ENCODE data around the gene FGF18. TPM values are rescaled to one million over a fixed set of nuclear protein-coding genes. Genes with fewer than 3 reads are reported as not detected.
A peak's percentile ranks its signal among the peaks of the same experiment; 100 is the strongest.

FGF18 gene
- total and polyA plus RNA-seq, 3 donors from 2014 or later, result 0.68 to 1.6 (median 0.79) TPM

GRCh38 chr5:171418316-171418981 is 998 bp upstream of the FGF18 start:
- intact Hi-C loops (cut with DNase I; ENCODE audit: low total_unique reads), result no loop called here
- H3K36me3 ChIP-seq (ENCODE audit: low read depth, missing control alignments), result no peaks in the 10 kb centered on the region
- peak; percentile 85 for DNase-seq
- TF ChIP-seq CTCF (IDR thresholded peaks at IDR 0.05), result peak; percentile 65 to 92 (median 88)
- TF ChIP-seq POLR2A (IDR thresholded peaks at IDR 0.05), result no peak
- H3K27me3 ChIP-seq, result no peaks in the 10 kb centered on the region
- no peak overlapping the region for H3K27ac ChIP-seq
- 9 to 19% methylated on average over 10 to 26 of the region's 26 CpGs for WGBS, 2 donors
- peaks cover 20% of the 10 kb centered on the region for H3K4me1 ChIP-seq
- no peaks in the 10 kb centered on the region for H3K9me3 ChIP-seq
- H3K4me3 ChIP-seq, result peak overlapping the region; percentile 42 to 49

- no peak overlapping the region for H3K27ac ChIP-seq
- peak; percentile 32 for DNase-seq
Measured at GRCh38 chr5:171419688-171420430, 412 bp downstream of the FGF18 start.

GRCh38 chr5:171420431-171421241 is 1.2 kb downstream of the FGF18 start:
- Histone ChIP-seq H3K27me3 (no peaks in the 10 kb centered on the region), H3K36me3 (ENCODE audit: low read depth, missing control alignments) (no peaks in the 10 kb centered on the region), H3K4me1 (peaks cover 20% of the 10 kb centered on the region), H3K9me3 (no peaks in the 10 kb centered on the region), H3K27ac (no peak overlapping the region), H3K4me3 (peak overlapping the region in 1 of 2 donors; percentile 25)
- DNase-seq, result peak; percentile 88
- WGBS, 2 donors, result 0 to 1% methylated on average over 26 to 65 of the region's 65 CpGs
- TF ChIP-seq CTCF (IDR thresholded peaks at IDR 0.05) (no peak), POLR2A (IDR thresholded peaks at IDR 0.05) (no peak)
- intact Hi-C loops (cut with DNase I; ENCODE audit: low total_unique reads), result loop anchor here (10.0 kb wide), 1 partner anchor 484 kb away; no protein-coding TSS in a partner anchor

More at GRCh38 chr5:171419688-171420430, 412 bp downstream of the FGF18 start:
- Histone ChIP-seq H3K27me3 (no peaks in the 10 kb centered on the region), H3K36me3 (ENCODE audit: low read depth, missing control alignments) (no peaks in the 10 kb centered on the region), H3K4me1 (peaks cover 20% of the 10 kb centered on the region), H3K9me3 (no peaks in the 10 kb centered on the region), H3K4me3 (peak overlapping the region; percentile 42 to 49)
- intact Hi-C loops (cut with DNase I; ENCODE audit: low total_unique reads), result loop anchor here (10.0 kb wide), 1 partner anchor 485 kb away; no protein-coding TSS in a partner anchor
- TF ChIP-seq CTCF (IDR thresholded peaks at IDR 0.05) (no peak), POLR2A (IDR thresholded peaks at IDR 0.05) (no peak)
- 1% methylated on average over 25 to 63 of the region's 95 CpGs for WGBS, 2 donors

- Histone ChIP-seq H3K27ac (no peak overlapping the region), H3K4me3 (no peak overlapping the region), H3K27me3 (no peaks in the 10 kb centered on the region), H3K9me3 (no peaks in the 10 kb centered on the region), H3K36me3 (ENCODE audit: low read depth, missing control alignments) (no peaks in the 10 kb centered on the region), H3K4me1 (peaks cover 20% of the 10 kb centered on the region)
- 36 to 56% methylated on average over 14 to 16 of the region's 16 CpGs for WGBS, 2 donors
- intact Hi-C loops (cut with DNase I; ENCODE audit: low total_unique reads), result loop anchor here (10.0 kb wide), 1 partner anchor 483 kb away; no protein-coding TSS in a partner anchor
- TF ChIP-seq CTCF (IDR thresholded peaks at IDR 0.05) (no peak), POLR2A (IDR thresholded peaks at IDR 0.05) (no peak)
- no peak for DNase-seq
Measured at GRCh38 chr5:171421331-171422262, 2.1 kb downstream of the FGF18 start.
